HG03354 (cell line): Measurements from ENCODE around the gene ARRB1.
"Not testable (repeated sequence)": the region's sequence is repeated elsewhere in the genome, so short reads cannot be mapped to it uniquely, and the experiment has no call there.

Source experiments
- ATAC-seq: cut with Tn5 transposase; IDR thresholded peaks from one replicate; pipeline ENCODE4 v1.9.1; 2021; ENCODE audit warnings: mild to moderate bottlenecking; ENCODE audit not compliant: unreplicated experiment, poor library complexity, severe bottlenecking

The ARRB1 gene

GRCh38 chr11:75351541-75351790, at the start of gene ARRB1:
TSS of gene ARRB1 (minus strand) at chr11:75351661. CDS start at chr11:75351607, 54 bp downstream.
- ATAC-seq: no peak

- ATAC-seq: no peak
Measured at GRCh38 chr11:75400146-75400865, 48.8 kb upstream of the ARRB1 start.

- ATAC-seq: peak; percentile 94
Measured at GRCh38 chr11:75399344-75400145, 48.1 kb upstream of the ARRB1 start, which contains the start of gene RPS3. TSS of gene RPS3 (plus strand) at chr11:75399518. CDS start at chr11:75399548, 30 bp downstream.

- ATAC-seq: peak; percentile 4
Measured at GRCh38 chr11:75398906-75399305, 47.4 kb upstream of the ARRB1 start.

- ATAC-seq: no peak
Measured at GRCh38 chr11:75394085-75394840, 42.8 kb upstream of the ARRB1 start.

- no peak for ATAC-seq
Measured at GRCh38 chr11:75389925-75390324, 38.5 kb upstream of the ARRB1 start.

- no peak for ATAC-seq
Measured at GRCh38 chr11:75389276-75389605, 37.8 kb upstream of the ARRB1 start.

- peak; percentile 67 for ATAC-seq
Measured at GRCh38 chr11:75388386-75389275, 37.2 kb upstream of the ARRB1 start.

GRCh38 chr11:75387736-75388294, 36.4 kb upstream of the ARRB1 start:
- no peak for ATAC-seq

- ATAC-seq: no peak
Measured at GRCh38 chr11:75386942-75387630, 35.6 kb upstream of the ARRB1 start.

GRCh38 chr11:75384438-75385080, 33.1 kb upstream of the ARRB1 start:
- no peak for ATAC-seq

- ATAC-seq: no peak
Measured at GRCh38 chr11:75383246-75383645, 31.8 kb upstream of the ARRB1 start.

- no peak for ATAC-seq
Measured at GRCh38 chr11:75380716-75381420, 29.4 kb upstream of the ARRB1 start.

GRCh38 chr11:75380245-75380644, 28.8 kb upstream of the ARRB1 start:
- no peak for ATAC-seq

GRCh38 chr11:75378776-75379175, 27.3 kb upstream of the ARRB1 start:
- ATAC-seq: not testable (repeated sequence)

GRCh38 chr11:75376175-75376574, 24.7 kb upstream of the ARRB1 start:
- no peak for ATAC-seq

- ATAC-seq: no peak
Measured at GRCh38 chr11:75375626-75376025, 24.2 kb upstream of the ARRB1 start.

- ATAC-seq: no peak
Measured at GRCh38 chr11:75374646-75375045, 23.2 kb upstream of the ARRB1 start.
